ENCODE results near the gene KDSR.

DNA sequence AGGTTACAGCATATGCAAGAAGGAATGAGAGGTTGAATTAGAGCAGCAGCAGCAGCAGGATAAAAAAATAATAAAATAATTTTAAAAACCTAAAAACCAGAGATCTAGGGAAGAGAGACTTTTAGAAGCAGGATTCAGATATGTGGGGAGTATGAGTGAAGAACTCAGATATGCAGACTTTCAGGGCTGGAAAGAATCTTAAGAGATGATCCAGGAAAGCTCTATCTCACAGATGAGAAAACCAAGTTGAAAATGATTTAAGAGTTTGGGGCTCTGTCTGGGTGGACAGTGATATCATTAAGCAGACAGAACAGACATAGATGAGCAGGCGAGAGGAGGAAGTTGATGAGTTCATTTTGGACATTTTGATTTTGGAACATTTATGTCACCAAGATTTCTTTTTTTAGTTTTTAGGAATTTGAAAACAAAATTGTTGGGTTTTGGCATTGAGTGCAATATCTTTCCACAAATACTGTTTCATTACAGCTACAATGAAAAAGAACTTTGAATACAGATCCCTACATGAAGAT lies 79.2 kb downstream of the KDSR start:
- TF ChIP-seq, protein P1, sequence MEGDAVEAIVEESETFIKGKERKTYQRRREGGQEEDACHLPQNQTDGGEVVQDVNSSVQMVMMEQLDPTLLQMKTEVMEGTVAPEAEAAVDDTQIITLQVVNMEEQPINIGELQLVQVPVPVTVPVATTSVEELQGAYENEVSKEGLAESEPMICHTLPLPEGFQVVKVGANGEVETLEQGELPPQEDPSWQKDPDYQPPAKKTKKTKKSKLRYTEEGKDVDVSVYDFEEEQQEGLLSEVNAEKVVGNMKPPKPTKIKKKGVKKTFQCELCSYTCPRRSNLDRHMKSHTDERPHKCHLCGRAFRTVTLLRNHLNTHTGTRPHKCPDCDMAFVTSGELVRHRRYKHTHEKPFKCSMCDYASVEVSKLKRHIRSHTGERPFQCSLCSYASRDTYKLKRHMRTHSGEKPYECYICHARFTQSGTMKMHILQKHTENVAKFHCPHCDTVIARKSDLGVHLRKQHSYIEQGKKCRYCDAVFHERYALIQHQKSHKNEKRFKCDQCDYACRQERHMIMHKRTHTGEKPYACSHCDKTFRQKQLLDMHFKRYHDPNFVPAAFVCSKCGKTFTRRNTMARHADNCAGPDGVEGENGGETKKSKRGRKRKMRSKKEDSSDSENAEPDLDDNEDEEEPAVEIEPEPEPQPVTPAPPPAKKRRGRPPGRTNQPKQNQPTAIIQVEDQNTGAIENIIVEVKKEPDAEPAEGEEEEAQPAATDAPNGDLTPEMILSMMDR (IDR thresholded peaks at IDR 0.05 in 4 of 5, conservative IDR thresholded peaks at IDR 0.05 in 1 of 5) = no peak
- no peak for TF ChIP-seq POLR2A (IDR thresholded peaks at IDR 0.05)

Data from gastrocnemius medialis (tissue), 4 donors.